K562 (cell line): ENCODE measurements around the gene PABPC1L. TPM values are rescaled to one million over a fixed set of nuclear protein-coding genes. Genes with fewer than 3 reads are reported as not detected.

Experiments
- ERF ChIP-seq: fragments of 450-650 bp; formaldehyde crosslinking; IDR thresholded peaks from 2 replicates; pipeline ENCODE4 v1.4.0; 2020; ENCODE audit warnings: mild to moderate bottlenecking, mixed read lengths
- GABPB1 ChIP-seq: sonication (generic); formaldehyde crosslinking; IDR thresholded peaks from 2 replicates; pipeline ENCODE4 v1.8.0; 2022; ENCODE audit warnings: mild to moderate bottlenecking, missing genetic modification reagents
- GTF3C2 ChIP-seq: IDR thresholded peaks from 3 replicates; pipeline ENCODE4 v1.6.1; 2011; ENCODE audit warnings: borderline replicate concordance, mild to moderate bottlenecking, moderate library complexity; ENCODE audit not compliant: insufficient read length; ENCODE audit errors: extremely low read depth
- MAZ ChIP-seq, 2 experiments: fragments of 450-650 bp in 1 of 2; sonication (generic) in 1 of 2; formaldehyde crosslinking; IDR thresholded peaks in 1 of 2; conservative IDR thresholded peaks in 1 of 2; 2 replicates each; pipeline versions ENCODE4 v1.4.0 to v1.5.0; 2020; ENCODE audit warnings: mild to moderate bottlenecking in 1 of 2, missing genetic modification reagents in 1 of 2
- PRMT5 ChIP-seq: sonication (generic); formaldehyde crosslinking; IDR thresholded peaks from 2 replicates; pipeline ENCODE4 v1.5.0; 2020; ENCODE audit warnings: missing genetic modification reagents
- RBM15 ChIP-seq: fragments of 200-400 bp; formaldehyde crosslinking; IDR thresholded peaks from 2 replicates; pipeline ENCODE4 v1.6.1; 2018; ENCODE audit warnings: mild to moderate bottlenecking, low read length, moderate library complexity; ENCODE audit not compliant: insufficient read depth
- RBM25 ChIP-seq: fragments of 200-400 bp; formaldehyde crosslinking; IDR thresholded peaks from 2 replicates; pipeline ENCODE4 v1.6.1; 2018; ENCODE audit warnings: low read length, low read depth, moderate library complexity; ENCODE audit not compliant: severe bottlenecking
- SMARCC2 ChIP-seq: fragments of 450-650 bp; IDR thresholded peaks from 2 replicates; pipeline ENCODE4 v1.6.1; 2017; ENCODE audit warnings: antibody characterized with exemption, moderate library complexity, mild to moderate bottlenecking, low read depth
- TSC22D4 ChIP-seq: fragments of 450-650 bp; IDR thresholded peaks from 2 replicates; pipeline ENCODE4 v1.6.1; 2016; ENCODE audit warnings: missing genetic modification characterization, missing biosample characterization, control low read depth
- ZBTB7A ChIP-seq: IDR thresholded peaks from 2 replicates; pipeline ENCODE4 v1.6.1; 2011; ENCODE audit warnings: low read depth, mild to moderate bottlenecking, low read length, moderate library complexity, borderline replicate concordance; ENCODE audit not compliant: control insufficient read depth
- ZNF282 ChIP-seq: sonication (generic); formaldehyde crosslinking; IDR thresholded peaks from 2 replicates; pipeline ENCODE4 v1.8.1; 2023; ENCODE audit warnings: missing genetic modification reagents
- ZNF551 ChIP-seq: fragments of 250-450 bp; sonication (Bioruptor Pico); IDR thresholded peaks from 2 replicates; pipeline ENCODE4 v1.5.0; 2021; ENCODE audit warnings: mild to moderate bottlenecking, moderate library complexity
- ZNF695 ChIP-seq: fragments of 450-650 bp; formaldehyde crosslinking; IDR thresholded peaks from 2 replicates; pipeline ENCODE4 v1.4.0; 2020; ENCODE audit warnings: mild to moderate bottlenecking, moderate library complexity
- ZNF76 ChIP-seq: fragments of 250-450 bp; sonication (Bioruptor Pico); IDR thresholded peaks from 2 replicates; pipeline ENCODE4 v1.4.0; 2020; ENCODE audit warnings: mild to moderate bottlenecking, moderate library complexity, borderline replicate concordance
- polyA plus RNA-seq, 8 experiments: library from polyadenylated mRNA; depleted of rRNA in 4 of 8; stranded (reverse) in 5 of 8; unstranded in 3 of 8; fragments of >200 nt; fragmentation: Nextera tagmentation in 2 of 8; fragmentation: Illumina TruSeq in 1 of 8; extraction: Ambion mirVana in 2 of 8; extraction: Trizol in 1 of 8; gene quantifications; 2 replicates each; pipeline versions ENCODE4 v1.2.1 to v1.2.3, GENCODE V29; 2011 to 2014; ENCODE audit warnings: inconsistent platforms in 1 of 8, missing spikeins in 1 of 8
- total RNA-seq, 7 experiments: library from RNA; depleted of rRNA in 6 of 7; stranded (reverse); fragments of >200 nt in 6 of 7; fragmentation: Illumina TruSeq in 2 of 7; extraction: Trizol in 2 of 7; gene quantifications; 2 replicates each; pipeline versions ENCODE4 v1.2.1 to v1.2.3, GENCODE V29; 2011 to 2021; ENCODE audit warnings: low replicate concordance in 1 of 7
- TF ChIP-seq, protein P1 (sequence below): fragments of 450-650 bp; IDR thresholded peaks from 2 replicates; pipeline ENCODE4 v1.6.1; 2016
- TF ChIP-seq, protein P2 (sequence below): sonication (generic); formaldehyde crosslinking; IDR thresholded peaks from 2 replicates; pipeline ENCODE4 v1.8.0; 2022; ENCODE audit warnings: mild to moderate bottlenecking, missing genetic modification reagents

The PABPC1L gene
- total and polyA plus RNA-seq, 9 of the 15 experiments (the other 6 are each of a cell fraction or from before 2014, with no cell fraction given): 6.0 to 90.3 (median 15.8) TPM

- no peak for TF ChIP-seq TSC22D4 (tag)
- no peak for TF ChIP-seq GTF3C2
- no peak for TF ChIP-seq ZNF695
- TF ChIP-seq RBM25: peak; percentile 72
- 0 out of 2 replicates have a peak, but pooled peaks have one; percentile 47 for TF ChIP-seq ZNF76 (CRISPR knock-in tag)
- TF ChIP-seq GABPB1: peak; percentile 93
- TF ChIP-seq ZBTB7A: peak; percentile 86; the same call in 1 of the 2 replicates
- no peak for TF ChIP-seq ZNF282 (CRISPR knock-in tag)
- TF ChIP-seq ZNF551 (CRISPR knock-in tag): no peak
- TF ChIP-seq RBM15: no peak
- TF ChIP-seq, protein P1, sequence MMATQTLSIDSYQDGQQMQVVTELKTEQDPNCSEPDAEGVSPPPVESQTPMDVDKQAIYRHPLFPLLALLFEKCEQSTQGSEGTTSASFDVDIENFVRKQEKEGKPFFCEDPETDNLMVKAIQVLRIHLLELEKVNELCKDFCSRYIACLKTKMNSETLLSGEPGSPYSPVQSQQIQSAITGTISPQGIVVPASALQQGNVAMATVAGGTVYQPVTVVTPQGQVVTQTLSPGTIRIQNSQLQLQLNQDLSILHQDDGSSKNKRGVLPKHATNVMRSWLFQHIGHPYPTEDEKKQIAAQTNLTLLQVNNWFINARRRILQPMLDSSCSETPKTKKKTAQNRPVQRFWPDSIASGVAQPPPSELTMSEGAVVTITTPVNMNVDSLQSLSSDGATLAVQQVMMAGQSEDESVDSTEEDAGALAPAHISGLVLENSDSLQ: peak; percentile 61
- no peak for TF ChIP-seq SMARCC2
- TF ChIP-seq, protein P2, sequence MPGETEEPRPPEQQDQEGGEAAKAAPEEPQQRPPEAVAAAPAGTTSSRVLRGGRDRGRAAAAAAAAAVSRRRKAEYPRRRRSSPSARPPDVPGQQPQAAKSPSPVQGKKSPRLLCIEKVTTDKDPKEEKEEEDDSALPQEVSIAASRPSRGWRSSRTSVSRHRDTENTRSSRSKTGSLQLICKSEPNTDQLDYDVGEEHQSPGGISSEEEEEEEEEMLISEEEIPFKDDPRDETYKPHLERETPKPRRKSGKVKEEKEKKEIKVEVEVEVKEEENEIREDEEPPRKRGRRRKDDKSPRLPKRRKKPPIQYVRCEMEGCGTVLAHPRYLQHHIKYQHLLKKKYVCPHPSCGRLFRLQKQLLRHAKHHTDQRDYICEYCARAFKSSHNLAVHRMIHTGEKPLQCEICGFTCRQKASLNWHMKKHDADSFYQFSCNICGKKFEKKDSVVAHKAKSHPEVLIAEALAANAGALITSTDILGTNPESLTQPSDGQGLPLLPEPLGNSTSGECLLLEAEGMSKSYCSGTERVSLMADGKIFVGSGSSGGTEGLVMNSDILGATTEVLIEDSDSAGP (CRISPR knock-in tag): no peak
- TF ChIP-seq PRMT5 (CRISPR knock-in tag): no peak
- peak; percentile 76 to 86; a peak in 3 of 4 replicates for TF ChIP-seq MAZ (CRISPR knock-in tag; conservative IDR thresholded peaks at IDR 0.05 in 1 of 2, IDR thresholded peaks at IDR 0.05 in 1 of 2)
- TF ChIP-seq ERF (CRISPR knock-in tag): 0 out of 2 replicates have a peak, but pooled peaks have one; percentile 58
Measured at GRCh38 chr20:44885392-44886265, 24.2 kb upstream of the PABPC1L start, which contains the start of gene YWHAB (continued).
